ENCODE data around the gene SLC35D3.
A peak's percentile ranks its signal among the peaks of the same experiment; 100 is the strongest.
"Not testable (repeated sequence)": the region's sequence is repeated elsewhere in the genome, so short reads cannot be mapped to it uniquely, and the experiment has no call there.

Gene SLC35D3, protein sequence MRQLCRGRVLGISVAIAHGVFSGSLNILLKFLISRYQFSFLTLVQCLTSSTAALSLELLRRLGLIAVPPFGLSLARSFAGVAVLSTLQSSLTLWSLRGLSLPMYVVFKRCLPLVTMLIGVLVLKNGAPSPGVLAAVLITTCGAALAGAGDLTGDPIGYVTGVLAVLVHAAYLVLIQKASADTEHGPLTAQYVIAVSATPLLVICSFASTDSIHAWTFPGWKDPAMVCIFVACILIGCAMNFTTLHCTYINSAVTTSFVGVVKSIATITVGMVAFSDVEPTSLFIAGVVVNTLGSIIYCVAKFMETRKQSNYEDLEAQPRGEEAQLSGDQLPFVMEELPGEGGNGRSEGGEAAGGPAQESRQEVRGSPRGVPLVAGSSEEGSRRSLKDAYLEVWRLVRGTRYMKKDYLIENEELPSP

DNA sequence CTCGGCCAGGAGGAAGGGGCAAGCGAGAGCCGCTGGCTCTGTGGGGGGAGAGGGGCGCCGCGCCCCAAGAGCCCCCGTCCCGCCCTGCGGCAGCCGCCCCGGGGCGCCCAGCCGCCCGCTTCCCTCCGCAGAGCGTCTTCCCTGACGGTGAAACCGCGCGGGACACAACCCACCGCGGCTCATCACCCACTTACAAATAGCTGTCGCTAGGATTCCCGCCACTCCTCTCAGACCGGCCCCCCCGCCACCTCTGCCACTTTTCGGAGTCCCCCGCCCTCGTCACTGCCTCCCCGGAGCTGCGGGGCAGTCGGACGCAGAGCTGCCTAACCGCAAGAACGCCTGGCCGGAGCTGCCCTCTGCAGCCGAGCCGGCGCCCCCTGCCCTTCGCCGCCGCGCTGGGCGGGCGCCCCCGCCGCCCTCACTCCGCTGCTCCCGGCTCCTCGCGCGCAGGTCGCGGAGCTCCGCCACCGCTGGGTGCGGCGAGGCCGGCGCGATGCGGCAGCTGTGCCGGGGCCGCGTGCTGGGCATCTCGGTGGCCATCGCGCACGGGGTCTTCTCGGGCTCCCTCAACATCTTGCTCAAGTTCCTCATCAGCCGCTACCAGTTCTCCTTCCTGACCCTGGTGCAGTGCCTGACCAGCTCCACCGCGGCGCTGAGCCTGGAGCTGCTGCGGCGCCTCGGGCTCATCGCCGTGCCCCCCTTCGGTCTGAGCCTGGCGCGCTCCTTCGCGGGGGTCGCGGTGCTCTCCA is at the start of gene SLC35D3:
TSS of gene SLC35D3 (plus strand) at position 366 of the 749 bp plus-strand sequence. CDS start at position 494, 128 bp downstream.
- DNase-seq: no peak

DNA sequence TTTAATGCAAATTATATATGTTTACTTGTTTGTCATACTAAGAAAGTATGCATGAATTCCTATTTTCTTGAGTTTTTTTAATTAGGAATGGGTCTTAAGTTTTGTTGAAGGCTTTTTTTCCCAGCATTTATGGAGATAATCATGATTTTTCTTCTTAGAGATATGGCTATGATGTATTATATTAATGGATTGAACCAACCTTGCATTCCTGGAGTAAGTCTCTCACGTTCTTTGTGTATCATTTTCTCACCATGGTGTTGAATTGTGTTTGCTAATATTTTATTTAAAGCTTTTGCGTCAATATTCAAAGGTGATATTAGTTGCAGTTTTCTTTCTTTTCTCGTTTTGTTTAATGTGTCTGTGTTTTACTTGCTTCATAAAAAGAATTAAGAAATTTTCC is 48.4 kb upstream of the SLC35D3 start:
- DNase-seq: no peak

DNA sequence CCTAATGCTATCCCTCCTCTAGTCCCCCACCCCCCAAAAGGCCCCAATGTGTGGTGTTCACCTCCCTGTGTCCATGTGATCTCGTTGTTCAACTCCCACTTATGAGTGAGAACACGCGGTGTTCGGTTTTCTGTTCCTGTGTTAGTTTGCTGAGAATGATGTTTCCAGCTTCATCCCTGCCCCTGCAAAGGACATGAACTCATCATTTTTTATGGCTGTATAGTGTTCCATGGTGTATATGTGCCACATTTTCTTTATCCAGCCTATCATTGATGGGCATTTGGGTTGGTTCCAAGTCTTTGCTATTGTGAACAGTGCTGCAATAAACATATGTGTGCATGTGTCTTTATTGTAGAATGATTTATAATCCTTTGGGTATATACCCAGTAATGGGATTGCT is 45.6 kb upstream of the SLC35D3 start:
- not testable (repeated sequence) for DNase-seq

DNA sequence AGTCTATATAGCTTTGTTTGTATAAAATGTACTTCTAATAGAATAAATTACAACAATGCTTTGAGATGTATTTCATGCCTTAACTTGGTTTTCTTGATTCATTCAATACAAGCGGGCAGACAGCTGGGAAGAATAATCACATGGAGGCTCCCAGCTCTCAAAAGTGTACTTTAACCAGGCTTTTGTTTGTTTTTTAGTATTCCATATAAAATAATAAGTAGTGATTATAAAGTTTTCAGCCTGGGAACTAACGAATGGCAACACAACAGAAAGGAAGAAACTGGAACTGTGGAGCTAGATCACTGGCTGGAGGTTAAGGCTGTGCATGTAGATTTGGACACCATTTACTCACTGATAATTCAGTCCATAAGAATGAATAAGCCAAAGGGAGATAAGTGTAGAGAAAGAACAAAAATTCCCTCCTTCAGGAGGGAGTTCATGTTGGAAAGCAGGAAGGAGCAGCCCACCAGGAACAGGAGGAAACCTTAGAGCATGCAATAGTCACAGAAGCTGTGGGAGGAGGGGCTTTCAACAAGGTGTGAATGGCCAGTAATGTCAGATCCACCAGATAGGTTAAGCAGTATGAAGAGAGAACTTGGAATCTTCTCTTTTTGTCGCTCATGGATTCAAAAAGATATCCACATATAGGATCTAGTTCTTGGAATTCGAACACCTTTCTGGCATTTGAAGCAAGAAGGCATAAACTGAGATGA is 41.2 kb upstream of the SLC35D3 start:
- no peak for DNase-seq

DNA sequence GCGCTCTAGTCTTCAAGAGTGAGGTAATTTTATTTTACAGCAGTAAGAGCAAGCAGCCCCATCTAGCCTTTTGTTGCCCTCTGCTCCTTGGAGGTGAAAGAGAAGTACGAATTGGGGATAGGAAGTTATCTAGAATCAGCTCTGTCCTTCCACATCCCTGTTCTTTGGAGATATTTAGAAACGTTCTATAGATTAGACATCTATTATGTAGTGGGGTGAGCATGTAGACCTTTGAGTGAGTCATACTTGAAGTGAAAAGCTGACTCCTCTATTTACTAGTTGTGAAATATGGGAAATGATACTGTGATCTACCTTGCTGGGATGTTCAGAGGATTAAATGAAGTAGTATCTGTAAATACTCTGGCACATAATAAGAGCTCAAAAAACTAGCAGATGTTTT is 36.0 kb upstream of the SLC35D3 start:
- DNase-seq: peak; percentile 31

DNA sequence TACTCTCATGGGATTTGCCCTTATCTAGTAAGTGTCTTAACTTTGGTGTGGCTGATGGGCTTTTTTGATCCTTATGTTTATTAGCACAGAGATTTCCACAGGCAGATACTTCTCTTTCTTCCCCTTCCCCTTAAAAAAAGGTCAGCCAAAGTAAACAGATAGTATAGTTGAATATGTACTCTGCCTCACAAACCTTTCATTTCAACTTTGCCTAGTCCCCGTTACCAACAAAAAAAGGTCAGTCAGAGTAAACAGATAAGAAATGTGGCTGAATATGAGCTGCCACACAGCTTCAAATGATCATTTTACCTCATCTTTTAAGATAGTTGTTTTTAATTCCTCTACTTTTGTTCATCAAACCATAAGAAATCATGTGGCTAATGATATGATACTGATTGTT is 34.1 kb upstream of the SLC35D3 start:
- no peak for DNase-seq

DNA sequence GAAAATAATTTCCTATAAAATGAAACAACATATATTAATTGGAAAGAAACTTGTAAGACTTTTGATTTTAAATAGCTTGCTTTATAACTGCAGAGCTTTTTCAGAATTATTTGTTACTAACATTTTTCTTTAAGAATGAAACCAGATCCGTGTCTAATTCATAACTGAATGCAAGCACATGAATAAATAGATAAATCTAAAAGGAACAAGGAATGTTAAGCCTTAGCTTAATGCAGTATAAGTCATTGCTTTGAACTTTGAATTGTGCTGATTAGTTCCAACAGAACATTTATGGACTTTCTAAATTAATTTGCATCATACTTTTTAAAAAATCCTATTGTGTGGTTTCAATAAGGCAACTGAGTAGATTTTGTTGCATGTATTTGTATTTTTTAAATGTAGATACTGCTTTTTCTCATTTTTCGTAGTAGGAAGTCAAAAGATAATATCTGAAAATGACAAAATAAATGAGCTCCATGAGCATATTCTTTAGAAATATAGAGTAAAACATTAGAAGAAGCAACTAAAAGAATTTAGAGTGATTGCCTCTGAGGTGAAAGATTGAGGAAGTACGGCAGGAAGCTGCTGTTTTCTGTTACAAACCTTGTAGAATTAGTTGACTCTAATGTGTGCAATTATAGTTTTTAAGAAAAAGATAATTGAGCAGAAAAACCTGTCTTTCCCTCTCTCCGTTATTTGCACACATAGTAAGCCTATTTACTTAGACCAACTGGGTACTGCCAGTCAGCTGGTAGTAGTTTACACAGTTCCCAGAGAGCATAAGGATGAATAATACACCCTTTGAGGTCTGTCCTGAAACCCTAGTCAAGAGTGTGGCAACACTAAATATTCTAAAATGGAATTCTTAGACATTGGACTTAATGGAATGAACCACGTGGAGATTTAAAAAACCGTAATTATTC is 32.6 kb upstream of the SLC35D3 start:
- no peak for DNase-seq

DNA sequence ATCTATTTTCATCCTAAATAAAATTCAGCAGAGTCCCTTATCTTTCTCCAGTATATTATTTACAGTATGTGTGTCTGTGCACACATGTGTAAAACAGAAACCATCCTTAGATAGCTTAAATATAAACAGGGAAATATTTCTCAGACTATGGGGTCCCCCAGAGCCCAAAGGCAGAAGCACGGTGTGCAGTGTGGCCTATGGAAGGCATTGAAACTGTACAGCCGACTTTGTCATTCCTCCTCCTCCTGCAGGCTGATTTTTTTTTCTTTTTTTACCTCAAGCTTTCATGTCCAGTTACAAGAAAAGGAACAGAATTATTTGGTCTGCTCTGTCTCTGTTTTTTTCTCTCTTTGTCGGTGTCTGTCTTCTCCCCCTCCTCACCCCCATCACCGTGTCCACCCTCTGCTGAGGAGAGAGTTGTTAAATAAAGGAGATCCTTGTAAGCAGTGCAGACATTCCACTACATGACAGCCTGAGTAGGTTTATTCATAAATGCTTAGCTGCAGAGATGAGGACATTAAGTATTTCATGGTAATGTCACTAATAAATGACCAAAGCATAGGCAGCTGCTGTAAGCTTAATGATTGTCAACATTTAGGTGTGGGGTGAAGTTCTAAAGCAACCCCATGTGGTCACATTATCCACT is 31.8 kb upstream of the SLC35D3 start:
- DNase-seq: no peak

DNA sequence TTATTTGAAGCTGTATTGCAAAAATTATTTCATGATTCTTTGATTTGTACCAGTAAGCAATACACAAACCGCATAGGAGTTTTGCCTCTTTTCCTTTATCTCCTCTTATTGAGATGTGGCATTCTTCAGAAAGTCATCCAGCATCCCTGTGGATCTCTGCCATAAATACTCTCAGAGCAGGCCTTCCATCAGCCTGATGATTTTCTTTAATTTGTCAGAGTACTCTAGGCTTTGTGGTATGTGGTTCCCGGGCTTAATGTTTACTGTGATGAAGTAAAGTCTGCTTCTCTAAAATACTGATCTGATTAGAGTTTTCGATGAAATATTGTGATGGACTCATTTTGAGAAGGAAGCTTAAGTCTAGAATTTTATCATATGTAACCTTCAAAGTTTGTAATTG is 31.1 kb upstream of the SLC35D3 start:
- no peak for DNase-seq

DNA sequence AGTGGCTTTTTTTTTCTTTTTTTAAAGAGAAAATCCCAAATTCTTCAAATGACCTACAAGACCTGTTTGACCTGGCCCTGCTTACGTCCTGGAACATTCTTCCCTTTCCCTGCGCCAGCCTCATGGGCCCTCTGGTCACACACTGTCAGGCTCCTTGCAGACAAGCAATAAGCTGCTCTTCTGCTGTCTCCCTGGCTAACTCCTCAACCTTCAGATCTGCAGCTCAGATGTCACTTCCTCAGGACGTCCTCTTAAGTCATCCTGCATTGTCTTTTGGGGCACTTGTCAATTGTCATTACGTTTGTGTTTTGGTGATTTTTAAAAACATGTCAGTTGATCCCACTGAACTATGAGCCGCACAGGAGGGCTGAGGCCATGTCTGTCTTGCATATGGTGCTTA is 28.9 kb upstream of the SLC35D3 start:
- DNase-seq: no peak

DNA sequence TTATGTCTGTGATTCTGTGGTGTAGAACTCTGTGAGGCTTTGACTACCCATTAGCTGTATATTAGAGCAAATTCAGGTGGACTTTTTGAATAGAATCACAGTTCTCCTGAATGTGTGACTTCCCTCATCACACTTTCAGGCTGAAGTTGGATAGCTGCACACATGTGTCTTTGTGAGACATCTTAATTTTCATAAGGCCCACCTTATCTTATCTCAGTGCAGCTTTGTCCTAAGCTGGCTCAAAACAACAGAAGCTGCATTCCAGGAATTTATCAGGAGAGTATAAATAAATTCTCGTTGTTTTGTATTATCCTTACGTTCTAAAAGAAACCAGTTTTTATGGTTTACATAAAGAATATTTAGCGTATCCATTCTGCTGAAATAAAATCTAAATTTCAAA is 26.2 kb upstream of the SLC35D3 start:
- DNase-seq: no peak

DNA sequence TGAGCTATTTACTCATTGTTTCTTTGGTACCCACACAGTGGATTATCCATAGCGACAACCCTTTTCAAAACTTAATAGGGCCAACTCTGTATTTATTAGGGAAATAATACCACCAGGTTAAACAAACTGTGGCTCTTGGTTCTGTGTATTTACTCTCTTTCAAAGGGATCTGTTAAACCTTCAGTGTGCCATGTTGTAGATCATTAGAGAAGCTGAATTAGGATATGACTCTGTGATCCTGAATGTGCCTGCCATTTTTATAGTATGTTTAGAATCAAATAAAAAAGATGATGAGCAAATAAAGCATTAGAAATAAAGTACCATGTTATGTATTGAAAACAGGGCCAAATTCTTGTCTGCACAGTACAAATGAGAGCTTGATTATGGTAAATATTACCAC is 25.0 kb upstream of the SLC35D3 start:
- DNase-seq: no peak

DNA sequence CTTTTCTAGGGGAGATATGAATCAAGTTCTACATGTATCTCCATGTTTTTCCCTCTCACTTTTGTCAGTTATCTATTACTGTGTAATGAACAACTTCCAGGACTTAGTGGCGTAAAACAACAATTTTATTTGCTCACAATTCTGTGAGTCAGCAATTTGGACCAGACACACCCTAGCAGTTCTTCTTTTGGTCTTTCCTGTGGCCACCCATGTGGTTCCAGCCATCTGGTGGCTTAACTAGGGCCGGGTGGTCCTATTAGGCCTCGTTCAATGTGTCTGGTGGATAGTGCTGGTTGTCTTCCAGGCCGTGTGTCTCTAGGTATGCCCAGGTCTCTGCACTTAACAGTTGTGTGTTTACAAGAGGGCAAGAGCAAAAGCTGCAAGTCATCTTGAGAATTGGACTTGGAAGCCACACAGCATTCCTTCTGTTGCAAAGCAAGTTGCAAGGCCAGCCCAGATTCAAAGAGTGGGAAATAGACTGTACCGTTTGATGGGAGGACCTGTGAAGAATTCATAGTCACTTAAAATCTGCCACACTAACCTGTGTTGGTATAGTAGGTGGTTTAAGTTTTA is 20.8 kb upstream of the SLC35D3 start:
- no peak for DNase-seq

DNA sequence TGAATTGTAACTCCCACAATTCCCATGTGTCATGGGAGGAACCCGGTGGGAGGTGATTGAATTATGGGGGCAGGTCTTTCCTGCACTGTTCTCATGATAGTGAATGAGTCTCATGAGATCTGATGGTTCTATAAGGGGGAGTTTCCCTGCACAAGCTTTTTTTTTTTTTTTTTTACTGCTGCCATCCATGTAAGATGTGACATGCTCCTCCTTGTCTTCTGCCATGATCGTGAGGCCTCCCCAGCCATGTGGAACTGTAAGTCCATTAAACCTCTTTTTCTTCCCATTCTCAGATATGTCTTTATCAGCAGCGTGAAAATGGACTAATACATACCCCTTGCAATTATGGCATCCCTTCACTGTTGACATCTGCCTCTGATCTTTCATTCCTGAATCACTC is 17.6 kb upstream of the SLC35D3 start:
- not testable (repeated sequence) for DNase-seq

DNA sequence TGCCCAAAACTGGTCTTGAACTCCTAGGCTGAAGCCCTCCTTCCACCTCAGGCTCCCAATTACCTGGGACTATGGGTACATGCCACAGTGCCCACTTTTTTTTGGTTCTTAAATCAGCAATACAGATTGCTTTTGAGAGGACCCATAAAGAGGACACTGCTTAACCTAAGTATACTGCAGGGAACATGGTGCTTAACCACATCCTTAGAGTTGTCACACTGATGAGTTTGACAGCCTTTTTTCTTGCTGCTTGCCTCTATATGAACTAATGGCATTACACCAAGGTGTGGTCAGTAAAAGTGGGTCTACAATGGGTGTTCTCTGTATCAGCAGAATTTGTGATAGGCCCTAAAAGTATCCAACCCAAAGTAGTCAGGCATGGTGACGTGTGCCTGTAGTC is 7.2 kb upstream of the SLC35D3 start:
- DNase-seq: no peak

DNA sequence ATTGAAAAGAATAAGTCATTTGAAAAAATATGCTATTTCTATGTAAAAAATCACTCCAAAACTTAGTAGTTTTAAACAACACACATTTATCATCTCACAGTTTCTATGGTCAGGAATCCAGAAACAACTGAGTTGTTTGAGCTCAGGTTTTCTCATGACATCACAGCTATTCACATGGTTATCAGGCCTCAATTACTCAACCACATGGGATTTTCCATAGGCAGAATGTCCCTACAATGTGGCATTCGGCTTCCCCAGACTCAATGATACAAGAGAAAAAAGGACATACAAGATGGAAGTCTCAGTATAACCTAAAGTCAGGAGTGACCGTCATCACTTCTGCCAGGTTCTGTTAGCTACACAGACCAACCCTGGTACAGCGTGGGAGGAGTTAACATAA is 3.4 kb upstream of the SLC35D3 start:
- DNase-seq: no peak

DNA sequence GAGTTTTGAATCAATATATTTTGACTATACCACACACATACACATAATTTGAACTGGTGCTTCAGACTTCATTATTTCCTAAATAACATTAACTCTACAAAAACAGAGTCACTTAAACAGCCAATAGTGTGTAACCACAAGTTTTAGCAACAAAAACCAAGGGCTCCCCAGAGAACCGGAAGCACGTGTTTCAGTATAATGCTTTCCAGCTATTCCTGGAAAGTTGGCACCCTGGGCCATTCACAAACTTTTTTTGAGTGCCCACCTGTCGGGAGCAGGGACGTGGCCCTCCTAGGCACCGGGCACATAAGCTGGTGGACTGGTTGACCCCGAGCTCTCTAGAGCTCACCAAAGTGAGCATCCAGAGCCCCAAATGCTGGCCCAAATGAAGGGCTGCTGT is 1.9 kb upstream of the SLC35D3 start:
- no peak for DNase-seq

DNA sequence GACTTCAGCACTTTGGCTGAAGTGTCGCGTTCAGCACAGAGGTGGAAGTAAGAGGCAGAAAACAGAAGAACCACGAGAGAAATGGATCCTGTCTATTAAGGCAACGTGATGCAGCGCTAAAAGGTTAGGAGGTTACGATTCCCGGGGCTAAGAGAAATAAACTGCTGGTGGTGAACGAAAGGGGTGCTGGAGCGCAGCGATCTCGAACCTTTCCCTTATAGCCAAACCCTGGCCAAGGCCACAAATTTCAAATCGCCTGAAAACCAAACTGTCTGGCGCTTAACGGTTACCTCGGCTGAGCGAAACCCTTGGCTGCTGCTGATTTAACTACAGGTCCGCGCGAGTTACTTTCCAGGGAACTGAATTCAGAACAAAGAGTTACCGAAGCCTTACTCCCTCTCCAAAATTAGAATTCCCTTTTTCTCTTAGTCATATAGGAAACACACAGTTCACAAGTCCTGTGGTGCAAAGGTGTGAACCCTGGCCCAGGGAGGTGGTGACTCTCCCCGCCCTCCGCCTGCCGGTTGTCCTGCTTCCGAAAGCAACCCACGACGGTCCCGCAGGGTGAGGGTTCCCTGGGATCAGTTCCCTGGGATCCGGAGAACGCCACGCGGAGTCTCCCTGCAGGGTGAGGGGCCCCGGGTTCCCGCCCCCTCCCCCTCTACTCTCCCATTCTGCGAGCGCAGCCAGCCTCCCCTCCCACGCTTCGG is 1.3 kb upstream of the SLC35D3 start:
- DNase-seq: no peak

DNA sequence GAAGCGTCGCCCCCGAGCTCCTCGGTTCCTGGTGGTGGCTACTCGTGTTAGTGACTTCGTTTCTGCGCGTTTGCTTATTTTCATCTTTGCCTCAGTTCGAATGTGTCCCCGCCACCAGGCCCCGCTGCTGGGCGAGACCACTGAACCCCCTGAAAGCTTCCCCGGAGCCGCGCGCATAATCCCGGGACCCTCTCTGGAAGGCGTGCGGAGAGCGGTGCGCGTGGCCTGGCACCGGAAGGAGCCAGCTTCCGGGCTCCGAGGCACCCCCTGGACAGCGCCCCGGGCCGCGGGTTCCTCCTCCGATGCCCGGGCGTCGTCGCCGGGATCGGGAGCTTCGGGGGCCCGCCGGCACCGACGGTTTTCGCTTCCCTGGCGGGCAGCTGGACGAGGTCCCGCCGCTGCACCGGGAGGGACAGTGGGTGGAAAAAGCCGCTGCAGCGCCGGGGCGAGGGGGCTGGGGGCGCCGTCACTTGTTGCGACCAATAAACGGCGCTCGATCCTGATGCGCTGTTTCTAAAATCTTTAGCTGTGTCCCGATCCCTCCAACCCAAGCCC is 643 bp upstream of the SLC35D3 start:
- no peak for DNase-seq

DNA sequence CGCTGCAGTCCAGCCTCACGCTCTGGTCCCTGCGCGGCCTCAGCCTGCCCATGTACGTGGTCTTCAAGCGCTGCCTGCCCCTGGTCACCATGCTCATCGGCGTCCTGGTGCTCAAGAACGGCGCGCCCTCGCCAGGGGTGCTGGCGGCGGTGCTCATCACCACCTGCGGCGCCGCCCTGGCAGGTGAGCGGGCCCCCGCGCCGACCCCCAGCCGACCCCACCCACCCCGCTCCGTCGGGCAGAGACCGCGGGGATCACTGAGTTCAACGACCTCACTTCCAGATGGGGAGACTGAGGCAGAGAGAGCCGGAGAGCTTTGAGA is 545 bp downstream of the SLC35D3 start:
- no peak for DNase-seq

Data from NCI-H226 (cell line).